Ishikawa (cell line): Measurements from ENCODE around the gene ARHGEF2.

Source experiments
- CEBPB ChIP-seq: IDR thresholded peaks from 2 replicates; pipeline ENCODE4 v1.6.1; 2012
- EGR1 ChIP-seq: IDR thresholded peaks from 2 replicates; pipeline ENCODE4 v1.6.1; 2012
- EP300 ChIP-seq: IDR thresholded peaks from 2 replicates; pipeline ENCODE4 v1.6.1; 2012; ENCODE audit warnings: borderline replicate concordance
- FOXM1 ChIP-seq: IDR thresholded peaks from 2 replicates; pipeline ENCODE4 v1.6.1; 2012; ENCODE audit warnings: low read depth, borderline replicate concordance
- NFIC ChIP-seq: IDR thresholded peaks from 2 replicates; pipeline ENCODE4 v1.6.1; 2012
- RAD21 ChIP-seq: IDR thresholded peaks from 2 replicates; pipeline ENCODE4 v1.6.1; 2012; ENCODE audit warnings: low read depth
- TAF1 ChIP-seq: IDR thresholded peaks from 2 replicates; pipeline ENCODE4 v1.6.1; 2012; ENCODE audit warnings: low read depth, mild to moderate bottlenecking
- TCF12 ChIP-seq: IDR thresholded peaks from 2 replicates; pipeline ENCODE4 v1.6.1; 2012; ENCODE audit warnings: low read depth
- YY1 ChIP-seq: IDR thresholded peaks from 2 replicates; pipeline ENCODE4 v1.6.1; 2012; ENCODE audit warnings: low read depth
- ZBTB7A ChIP-seq: IDR thresholded peaks from 2 replicates; pipeline ENCODE4 v1.6.1; 2012; ENCODE audit warnings: low read depth
- TF ChIP-seq, protein P1 (sequence below): IDR thresholded peaks from 2 replicates; pipeline ENCODE4 v1.6.1; 2012
- TF ChIP-seq, protein P2 (sequence below): IDR thresholded peaks from 2 replicates; pipeline ENCODE4 v1.6.1; 2012; ENCODE audit warnings: low read depth, mild to moderate bottlenecking

DNA sequence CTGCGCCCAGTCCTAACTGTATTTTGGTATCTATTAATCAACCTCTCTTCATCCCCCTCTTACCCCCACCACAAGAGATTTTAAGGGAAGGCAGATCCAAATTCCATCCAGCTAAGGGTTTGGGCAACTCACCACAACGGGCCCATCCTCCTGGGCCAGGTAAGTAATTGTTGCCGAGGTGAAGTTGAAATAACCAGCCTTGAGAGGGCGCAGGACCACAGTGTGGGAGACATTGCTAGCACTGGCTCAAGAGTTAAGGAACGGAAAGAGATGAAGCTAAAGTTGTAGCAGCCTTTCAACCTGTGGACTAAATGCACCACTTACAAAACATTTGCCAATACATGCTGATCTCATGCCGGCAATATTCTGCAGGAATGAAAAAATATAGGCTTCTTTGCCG, 36.5 kb upstream of the ARHGEF2 start:
- no peak for TF ChIP-seq TCF12
- no peak for TF ChIP-seq YY1
- no peak for TF ChIP-seq CEBPB
- TF ChIP-seq, protein P1, sequence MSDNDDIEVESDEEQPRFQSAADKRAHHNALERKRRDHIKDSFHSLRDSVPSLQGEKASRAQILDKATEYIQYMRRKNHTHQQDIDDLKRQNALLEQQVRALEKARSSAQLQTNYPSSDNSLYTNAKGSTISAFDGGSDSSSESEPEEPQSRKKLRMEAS, result no peak
- TF ChIP-seq RAD21, result no peak
- no peak for TF ChIP-seq EP300
- no peak for TF ChIP-seq ZBTB7A
- TF ChIP-seq FOXM1, result no peak
- TF ChIP-seq, protein P2, sequence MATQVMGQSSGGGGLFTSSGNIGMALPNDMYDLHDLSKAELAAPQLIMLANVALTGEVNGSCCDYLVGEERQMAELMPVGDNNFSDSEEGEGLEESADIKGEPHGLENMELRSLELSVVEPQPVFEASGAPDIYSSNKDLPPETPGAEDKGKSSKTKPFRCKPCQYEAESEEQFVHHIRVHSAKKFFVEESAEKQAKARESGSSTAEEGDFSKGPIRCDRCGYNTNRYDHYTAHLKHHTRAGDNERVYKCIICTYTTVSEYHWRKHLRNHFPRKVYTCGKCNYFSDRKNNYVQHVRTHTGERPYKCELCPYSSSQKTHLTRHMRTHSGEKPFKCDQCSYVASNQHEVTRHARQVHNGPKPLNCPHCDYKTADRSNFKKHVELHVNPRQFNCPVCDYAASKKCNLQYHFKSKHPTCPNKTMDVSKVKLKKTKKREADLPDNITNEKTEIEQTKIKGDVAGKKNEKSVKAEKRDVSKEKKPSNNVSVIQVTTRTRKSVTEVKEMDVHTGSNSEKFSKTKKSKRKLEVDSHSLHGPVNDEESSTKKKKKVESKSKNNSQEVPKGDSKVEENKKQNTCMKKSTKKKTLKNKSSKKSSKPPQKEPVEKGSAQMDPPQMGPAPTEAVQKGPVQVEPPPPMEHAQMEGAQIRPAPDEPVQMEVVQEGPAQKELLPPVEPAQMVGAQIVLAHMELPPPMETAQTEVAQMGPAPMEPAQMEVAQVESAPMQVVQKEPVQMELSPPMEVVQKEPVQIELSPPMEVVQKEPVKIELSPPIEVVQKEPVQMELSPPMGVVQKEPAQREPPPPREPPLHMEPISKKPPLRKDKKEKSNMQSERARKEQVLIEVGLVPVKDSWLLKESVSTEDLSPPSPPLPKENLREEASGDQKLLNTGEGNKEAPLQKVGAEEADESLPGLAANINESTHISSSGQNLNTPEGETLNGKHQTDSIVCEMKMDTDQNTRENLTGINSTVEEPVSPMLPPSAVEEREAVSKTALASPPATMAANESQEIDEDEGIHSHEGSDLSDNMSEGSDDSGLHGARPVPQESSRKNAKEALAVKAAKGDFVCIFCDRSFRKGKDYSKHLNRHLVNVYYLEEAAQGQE, result no peak
- no peak for TF ChIP-seq TAF1
- TF ChIP-seq EGR1, result no peak
- TF ChIP-seq NFIC, result no peak
